ENCODE data around the gene ELF2.
"Not testable (repeated sequence)": the region's sequence is repeated elsewhere in the genome, so short reads cannot be mapped to it uniquely, and the experiment has no call there.

ELF2 gene

DNA sequence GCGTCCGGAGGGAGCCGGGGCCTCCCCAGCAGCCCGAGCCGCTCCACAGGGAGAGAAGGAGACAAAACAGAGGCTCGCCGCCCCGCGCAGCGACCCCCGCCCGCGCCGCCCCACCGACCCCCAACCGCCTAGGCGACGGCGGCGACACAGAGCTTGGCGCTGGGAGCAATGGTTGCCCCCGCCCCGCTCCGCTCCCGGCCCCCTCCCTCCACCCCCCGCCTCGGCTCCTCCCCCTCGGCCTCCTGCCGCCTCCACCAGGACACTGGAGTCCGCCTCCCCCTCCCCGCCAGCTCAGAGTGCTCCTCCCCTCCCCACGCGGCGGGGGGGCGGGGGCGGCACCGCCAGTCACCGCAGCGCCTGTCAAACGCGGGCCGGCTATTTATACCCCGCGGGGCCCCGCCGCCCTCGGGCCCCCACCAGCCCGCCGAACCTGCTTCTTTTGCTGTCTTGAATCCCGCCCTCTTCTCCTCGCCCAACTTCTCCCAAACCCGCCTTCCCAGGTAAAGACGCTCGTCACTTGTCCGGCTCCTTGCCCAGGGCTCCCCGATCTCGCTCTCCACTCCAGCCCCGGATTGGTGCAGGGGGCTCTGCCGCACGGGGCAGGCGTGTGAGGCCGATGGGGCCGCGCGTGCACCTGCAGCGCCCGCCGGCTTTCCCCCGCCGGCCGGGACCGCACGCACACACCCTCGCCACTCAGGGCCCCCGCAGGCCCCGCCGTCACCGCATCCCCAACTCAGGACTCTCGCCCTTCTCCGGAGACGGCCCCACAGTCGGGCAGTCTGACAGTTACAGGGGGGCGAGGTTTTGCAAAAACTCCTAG lies at the start of gene ELF2:
ELF2 (minus strand) TSS at position 170 of the 820 bp plus-strand sequence. CDS start 39,517 bp downstream, outside the sequence.
- peak; percentile 46 to 99 (median 90) for DNase-seq

DNA sequence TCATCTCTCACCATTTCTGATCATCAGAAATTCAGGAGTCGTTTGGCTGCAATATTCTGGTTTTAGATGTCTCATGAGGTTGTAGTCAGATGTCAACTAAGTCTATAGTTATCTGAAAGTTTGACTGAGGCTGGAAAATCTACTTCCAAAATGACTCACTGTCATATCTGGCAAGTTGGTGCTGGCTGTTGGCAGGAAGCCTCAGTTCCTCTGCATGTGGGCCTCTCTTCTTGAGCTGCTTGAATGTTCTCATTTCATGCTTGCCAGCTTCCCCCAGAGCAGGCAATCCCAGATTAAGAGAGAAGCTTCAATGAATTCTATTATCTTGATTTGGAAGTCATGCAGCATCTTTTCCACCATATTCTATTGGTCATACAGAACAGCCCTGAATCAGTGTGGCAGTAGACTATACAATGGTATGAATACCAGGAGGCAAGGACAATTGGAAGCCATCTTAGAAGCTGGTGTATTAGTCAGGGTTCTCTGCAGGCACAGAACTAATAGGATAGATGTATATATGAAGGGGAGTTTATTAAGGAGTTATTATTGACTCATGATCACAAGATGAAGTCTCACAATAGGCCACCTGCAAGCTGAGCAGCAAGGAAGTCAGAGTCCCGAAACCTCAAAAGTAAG lies 46.8 kb upstream of the ELF2 start:
- peak in 9 of 51 donors; percentile 1 to 37 (median 4) for DNase-seq

DNA sequence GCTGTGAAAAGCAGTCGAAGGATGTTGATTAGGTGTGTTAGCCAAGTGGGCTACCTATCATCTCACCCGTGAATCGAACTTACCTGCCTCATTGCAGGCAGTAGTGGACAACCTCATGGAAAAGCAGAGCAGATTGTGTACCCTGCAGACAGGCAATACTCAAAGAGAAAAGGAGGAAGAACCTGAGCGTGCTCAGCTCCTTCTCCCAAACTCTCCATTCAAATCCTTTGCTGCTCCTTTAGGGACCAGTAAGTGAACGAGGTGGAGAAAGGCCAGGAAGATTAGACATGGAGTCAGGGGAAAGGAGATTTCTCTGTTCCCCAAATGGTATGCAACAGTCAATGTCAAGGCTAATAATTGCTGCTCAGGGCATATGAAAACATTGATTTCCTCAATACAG lies 45.2 kb upstream of the ELF2 start:
- no peak for DNase-seq

DNA sequence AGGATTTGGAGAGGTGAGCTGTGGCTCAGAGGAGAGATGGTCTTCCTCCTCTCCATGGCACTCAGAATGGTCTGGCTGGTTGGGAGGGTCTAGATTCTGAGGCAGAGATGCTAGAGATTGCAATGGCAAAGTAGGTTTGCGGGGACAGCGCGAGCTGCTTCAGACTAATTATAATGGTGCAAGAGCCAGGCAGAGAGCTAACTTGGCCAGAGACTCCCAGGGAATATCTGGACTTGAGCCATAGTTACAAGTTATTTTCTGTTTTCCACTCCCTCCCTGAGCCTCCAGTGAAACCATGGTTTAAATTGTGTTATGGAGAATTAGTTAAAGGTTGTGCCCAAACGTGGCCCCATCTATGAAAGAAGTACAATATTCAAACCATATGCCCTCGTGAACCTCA lies 44.7 kb upstream of the ELF2 start:
- DNase-seq: no peak

DNA sequence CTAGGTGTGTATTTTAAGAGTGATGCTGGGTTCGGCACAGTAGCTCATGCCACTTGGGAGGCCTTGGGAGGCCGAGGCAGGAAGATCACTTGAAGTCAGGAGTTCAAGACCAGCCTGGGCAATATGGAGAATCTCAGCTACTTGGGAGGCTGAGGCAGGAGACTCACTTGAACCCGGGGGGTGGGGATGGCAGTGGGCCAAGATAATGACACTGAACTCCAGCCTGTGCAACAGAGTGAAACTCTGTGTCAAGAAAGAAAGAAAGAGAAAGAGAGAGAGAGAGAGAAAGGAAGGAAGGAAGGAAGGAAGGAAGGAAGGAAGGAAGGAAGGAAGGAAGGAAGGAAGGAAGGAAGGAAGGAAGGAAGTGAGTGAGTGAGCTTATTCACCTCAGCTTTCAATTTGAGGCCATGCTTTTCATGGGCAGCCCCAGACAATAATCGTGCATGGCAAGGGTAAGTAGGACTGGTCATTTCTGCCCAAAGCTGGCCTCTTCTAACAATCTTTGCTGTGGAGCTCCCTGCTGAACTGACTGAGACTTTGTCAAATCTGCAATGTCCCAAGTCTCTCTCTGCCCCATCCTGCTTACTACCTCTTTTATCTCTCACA lies 42.5 kb upstream of the ELF2 start:
- DNase-seq: no peak

DNA sequence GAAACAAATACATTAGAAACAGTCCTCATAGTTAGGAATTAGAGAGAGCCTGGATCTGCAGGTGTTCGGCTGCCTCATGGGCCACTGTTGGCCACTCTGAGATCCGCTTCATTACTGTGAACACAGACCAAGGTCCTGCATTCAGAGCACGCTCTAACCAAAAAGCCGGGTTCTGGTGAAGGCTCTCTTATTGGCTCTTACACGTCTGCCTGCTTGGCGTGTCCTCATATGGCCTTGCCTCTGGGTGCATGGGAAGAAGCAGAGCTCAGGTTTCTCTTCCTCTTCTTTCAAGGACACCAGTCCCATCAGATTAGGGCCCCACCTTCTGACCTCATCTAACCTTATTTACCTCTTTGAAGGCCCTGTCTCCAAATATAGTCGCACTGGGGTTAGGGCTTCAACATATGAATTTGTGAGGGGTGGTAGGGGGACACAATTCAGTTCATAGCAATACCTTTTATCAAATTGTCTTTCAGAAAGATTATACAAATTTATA lies 37.1 kb upstream of the ELF2 start:
- peak in 5 of 51 donors; percentile 3 to 17 (median 11) for DNase-seq

DNA sequence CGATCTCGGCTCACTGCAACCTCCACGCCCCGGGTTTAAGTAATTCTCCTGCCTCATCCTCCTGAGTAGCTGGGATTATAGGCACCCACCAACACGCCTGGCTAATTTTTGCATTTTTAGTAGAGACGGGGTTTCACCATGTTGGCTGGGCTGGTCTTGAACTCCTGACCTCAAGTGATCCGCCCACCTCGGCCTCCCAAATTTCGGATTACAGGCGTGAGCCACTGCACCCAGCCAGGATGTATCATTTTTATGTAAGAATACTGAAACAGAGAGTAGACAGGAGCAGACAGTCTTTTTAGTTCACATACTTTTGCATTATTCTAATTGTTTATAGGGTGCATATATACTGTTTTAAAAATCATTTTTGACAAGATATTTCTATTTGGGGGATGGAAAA lies 36.6 kb upstream of the ELF2 start:
- not testable (repeated sequence) for DNase-seq

DNA sequence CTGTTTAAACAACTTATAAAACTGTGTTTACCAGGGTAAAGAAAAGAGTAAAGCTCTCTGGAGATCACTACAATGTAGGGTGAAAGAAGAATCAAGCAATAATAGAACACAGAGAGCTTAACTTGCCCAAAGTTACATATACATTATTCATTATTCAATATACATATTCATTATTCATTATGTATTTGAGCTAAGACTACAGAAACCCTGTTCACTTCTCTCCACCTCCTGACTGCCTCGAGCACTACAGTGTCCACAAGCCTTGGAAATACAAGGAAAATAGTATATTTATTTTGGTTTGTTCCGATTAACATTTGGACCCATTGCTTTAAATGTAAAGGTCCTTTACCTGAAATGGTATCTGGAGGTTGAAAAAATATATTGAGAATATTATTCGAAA lies 35.9 kb upstream of the ELF2 start:
- no peak for DNase-seq

DNA sequence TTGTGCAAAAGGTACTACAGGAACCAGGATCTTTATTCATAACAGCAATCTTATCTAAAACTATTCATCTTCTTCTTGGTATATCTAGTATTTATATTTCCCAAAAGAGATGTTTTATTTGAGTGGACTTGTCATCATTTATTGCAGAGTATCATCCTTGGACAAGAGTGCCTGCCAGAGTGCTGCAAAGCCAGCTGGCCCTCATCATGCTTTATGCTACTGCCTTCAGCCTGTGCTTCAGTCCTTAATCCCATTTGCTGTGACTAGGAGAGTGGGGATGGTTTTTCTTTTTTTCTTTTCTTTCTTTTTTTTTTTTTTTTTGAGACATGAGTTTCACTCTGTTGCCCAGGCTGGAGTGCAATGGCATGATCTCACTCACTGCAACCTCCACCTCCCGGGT lies 33.5 kb upstream of the ELF2 start:
- no peak for DNase-seq

DNA sequence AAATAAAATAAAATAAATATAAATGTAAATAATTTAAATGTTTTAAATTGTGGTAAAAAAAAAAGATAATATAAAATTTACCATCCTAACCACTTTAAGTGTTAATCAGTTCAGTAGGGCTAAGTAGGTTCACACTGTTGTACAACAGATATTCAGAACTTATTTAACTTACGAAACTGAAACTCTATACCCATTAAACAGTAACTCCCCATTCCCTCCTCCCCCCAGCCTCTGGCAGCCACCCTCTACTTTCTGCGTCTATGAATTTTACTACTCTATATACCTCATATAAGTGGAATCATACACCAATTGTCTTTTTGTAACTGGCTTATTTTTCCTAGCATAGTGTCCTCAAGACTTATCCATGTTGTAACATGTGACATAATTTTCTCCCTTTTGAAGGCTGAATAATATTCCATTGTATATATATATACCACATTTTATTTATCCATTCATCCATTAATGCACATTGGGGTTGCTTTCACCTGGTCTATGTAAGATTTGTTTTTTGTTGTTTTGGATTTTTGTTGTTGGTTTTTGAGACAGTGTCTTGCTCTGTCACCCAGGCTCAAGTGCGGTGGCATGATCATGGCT lies 32.5 kb upstream of the ELF2 start:
- DNase-seq: no peak

DNA sequence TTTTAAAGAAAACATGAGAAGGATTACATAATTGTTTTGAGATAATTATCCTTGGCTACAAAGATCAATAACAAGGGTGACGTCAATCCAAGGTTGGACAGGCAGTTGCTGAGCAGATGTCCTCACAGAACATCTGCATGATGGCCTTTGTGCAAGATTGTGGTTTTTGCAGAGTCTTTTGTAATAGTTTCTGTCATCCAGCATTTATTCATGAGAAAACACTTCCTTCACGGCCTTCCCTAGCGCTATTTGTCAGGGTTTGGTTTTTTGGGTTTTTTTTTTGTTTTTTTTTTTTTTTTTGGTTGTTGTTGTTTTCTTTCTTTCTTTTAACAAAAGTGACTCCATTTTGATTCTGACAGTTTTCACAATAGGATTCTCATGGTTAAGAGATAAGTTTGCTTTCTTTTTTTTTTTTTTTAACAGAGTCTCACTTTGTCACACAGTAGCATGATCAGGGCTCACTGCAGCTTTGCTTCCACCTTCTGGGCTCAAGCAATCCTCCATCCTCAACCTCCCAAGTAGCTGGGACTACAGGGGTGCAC lies 31.5 kb upstream of the ELF2 start:
- no peak for DNase-seq

DNA sequence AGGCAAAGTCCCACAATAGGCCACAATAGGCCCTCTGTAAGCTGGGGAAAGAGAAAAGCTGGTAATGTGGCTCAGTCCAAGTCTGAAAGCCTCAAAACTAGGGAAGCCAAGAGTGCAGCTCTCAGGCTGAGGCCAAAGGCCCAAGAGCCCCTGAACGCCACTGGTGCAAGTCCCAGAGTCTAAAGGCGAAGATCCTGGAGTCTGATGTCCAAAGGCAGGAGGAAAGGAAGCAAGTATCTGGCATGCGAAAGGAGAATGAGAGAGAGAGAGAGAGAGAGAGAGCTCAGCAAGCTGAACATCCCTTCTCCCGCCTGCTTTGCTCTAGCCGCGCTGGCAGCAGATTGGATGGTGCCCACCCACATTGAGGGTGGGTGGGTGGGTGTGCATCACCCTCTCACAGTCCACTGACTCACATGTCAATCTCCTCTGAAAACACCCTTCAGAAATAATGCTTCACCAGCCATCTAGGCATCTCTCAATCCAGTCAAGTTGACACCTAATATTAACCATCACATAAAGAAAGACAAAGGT lies 30.9 kb upstream of the ELF2 start:
- peak in 10 of 51 donors; percentile 3 to 29 (median 6) for DNase-seq

DNA sequence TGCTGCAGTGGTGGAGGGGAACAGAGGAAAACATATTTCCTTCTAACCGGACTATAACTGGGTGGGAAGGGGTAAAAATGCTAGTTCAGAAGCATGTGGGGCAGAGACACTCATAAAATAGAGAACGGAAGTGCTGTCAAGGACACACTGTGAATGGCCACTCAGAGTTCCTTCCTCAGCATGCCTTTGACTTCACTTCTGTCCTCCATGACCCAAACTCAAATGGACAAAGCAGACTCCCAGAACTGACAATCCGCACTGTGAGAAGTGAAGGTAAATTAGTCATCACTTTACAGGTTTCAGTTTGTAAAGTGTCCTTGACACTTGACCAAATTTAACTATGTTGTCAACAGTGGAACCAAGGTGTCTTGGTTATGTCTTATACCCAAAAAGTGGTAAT lies 30.2 kb upstream of the ELF2 start:
- no peak for DNase-seq

DNA sequence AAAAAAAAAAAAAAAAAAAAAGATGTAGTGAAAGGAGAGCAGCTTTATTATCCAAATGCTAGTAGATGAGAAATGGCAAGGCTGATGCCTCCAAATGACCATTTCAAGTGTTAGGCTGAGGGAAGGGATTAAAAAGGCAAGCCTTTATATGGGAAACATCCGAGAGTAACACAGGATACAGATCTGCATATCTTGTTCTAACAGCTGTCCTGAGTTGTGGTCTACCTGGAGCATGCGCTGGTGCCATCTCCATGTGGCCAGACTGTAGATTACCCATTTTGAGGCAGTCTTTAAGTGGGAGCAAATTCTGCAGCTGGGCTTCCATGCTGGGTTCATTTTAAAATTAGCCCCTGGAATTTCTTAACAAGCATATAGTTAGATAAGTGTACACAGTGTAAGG lies 26.0 kb upstream of the ELF2 start:
- no peak for DNase-seq

DNA sequence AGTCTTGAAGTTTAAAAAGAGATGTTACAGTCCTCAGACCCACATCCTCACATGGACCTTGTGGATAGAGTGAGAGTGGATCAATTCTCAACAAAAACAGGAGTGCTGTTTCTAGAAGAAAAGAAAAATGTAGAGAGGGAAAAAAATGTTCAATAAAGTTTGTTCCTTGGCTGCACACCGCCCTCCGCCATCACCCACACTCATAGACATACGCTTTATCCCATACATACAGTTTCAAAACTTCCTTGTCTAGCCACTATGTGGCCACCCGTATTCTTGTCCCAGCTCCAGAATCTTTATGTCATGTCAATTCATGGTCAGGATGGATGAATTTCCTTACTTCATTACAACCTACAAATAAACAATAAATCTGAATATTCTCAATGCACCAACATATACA lies 23.5 kb upstream of the ELF2 start:
- no peak for DNase-seq

DNA sequence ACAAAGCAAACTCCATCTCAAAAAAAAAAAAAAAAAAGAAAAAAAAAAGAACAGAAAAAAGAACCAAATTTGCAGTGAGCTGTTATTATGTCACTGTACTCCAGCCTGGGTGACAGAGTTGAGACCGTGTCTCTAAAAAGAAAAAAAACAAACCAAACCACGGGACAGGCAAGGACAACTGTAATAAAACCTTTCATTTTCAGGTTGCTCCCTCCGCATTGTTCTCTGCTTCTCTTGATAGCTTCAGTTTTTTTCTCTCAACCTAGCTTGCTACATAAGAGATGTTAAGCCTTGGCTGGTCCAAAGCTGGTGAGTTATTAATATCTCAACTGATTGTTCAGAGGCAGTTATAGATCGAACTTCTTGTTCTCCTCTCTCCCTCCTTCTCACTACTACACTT lies 23.1 kb upstream of the ELF2 start:
- no peak for DNase-seq

DNA sequence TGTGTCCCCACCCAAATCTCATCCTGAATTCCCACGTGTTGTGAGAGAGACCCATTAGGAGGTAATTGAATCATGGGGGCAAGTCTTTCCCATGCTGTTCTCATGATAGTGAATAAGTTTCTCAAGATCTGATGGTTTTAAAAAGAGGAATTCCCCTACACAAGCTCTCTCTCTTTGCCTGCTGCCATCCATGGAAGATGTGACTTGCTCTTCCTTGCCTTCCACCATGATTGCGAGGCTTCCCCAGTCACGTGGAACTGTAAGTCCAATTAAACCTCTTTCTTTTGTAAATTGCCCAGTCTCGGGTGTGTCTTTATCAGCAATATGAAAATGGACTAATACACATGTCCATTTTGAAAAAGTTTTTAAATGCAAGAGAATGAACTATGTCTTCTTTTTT lies 20.2 kb upstream of the ELF2 start:
- DNase-seq: not testable (repeated sequence)

DNA sequence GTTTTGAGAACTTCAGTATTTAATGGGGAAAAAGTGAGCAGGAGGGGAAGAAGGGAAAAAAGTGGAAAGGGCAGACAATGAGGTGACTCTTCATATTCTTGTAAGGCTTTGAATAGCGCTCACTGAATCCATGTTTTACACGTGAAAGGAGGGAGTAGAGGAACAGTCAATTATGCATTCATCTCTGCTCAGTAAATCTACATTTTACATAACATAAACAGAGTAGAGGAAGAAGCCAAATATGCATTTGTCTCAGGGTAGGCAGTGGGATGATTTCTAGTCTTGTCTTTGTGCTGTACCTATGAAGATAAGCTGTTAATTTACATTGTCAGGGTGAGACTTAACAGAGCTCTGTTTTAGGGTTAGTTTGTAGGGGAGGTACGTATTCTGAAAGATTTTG lies 19.4 kb upstream of the ELF2 start:
- DNase-seq: no peak

DNA sequence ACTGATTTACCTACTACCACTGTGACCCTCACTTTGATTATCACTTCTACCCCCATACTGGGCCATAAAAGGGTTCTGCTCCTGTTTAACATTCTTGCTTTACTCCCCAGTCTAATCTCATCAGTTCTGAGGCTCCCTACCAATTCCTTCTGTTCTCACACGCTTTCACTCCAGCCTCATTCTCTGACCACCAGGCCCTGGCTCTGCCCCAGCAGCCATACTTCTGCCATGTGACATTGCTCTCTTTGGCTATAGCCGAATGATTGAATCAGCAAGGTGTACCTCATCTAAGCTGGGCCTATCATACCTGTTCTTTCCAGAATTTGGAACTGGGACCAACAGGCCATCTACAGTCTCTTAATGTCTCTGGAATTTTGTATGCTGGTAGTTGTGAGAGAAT lies 14.4 kb upstream of the ELF2 start:
- no peak for DNase-seq

DNA sequence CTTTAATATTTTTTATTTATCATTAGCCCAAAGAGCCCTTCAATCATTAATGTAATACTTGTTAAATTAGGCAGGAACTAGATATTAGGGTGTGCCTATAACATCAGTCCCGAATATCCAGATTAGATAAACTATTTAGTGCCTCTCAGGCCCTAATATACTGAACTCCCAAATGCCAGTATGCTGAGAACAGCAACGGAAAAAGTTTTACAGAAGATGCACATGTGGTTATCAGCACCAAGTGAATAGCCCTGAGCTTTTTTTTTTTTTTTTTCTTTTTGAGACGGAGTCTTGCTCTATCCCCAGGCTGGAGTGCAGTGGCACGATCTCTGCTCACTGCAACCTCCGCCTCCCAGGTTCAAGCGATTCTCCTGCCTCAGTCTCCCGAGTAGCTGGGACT lies 13.0 kb upstream of the ELF2 start:
- no peak for DNase-seq

DNA sequence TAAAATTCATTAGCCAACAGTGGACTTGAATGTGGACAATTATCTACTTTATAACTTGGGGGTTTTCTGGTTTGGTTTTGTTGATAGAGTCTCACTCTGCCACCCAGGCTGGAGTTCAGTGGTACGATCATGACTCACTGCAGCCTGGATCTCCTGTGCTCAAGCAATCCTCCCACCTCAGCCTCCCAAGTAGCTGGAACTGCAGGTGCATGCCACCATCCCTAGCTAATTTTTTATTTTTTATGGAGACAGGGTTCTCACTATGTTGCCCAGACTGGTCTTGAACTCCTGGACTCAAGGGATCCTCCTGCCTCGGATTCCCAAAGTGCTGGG lies 12.4 kb upstream of the ELF2 start:
- no peak for DNase-seq

All from hypothalamus (tissue), 51 donors.